WTC11 (cell line): ENCODE data around the gene ARHGAP25. TPM values are rescaled to one million over a fixed set of nuclear protein-coding genes. Genes with fewer than 3 reads are reported as not detected.
A peak's percentile ranks its signal among the peaks of the same experiment; 100 is the strongest.

ENCODE experiments used
- ATAC-seq: fragments of 200-7000 bp; cut with Tn5 transposase; 2 replicates; pipeline ENCODE4 v1.10.0; 2021; ENCODE audit warnings: mild to moderate bottlenecking, moderate library complexity
- CTCF ChIA-PET: fragments of 300-600 bp; sonication (Branson Sonifier 250); formaldehyde crosslinking; loops from one replicate; lab custom pipeline; 2021; ENCODE audit warnings: antibody characterized with exemption; lab: Charles Lee
- POLR2A ChIA-PET: fragments of 350-600 bp; sonication (Branson Sonifier 250); formaldehyde crosslinking; loops from one replicate; lab custom pipeline; 2021; ENCODE audit warnings: antibody characterized with exemption; lab: Charles Lee
- DNase-seq: peaks from one replicate; pipeline ENCODE4 v3.0.0; 2021; ENCODE audit warnings: low spot score
- H3K27ac Mint-ChIP-seq: 2 replicates; pipeline ENCODE4 v1.8.0; 2021; ENCODE audit warnings: mixed read lengths
- H3K27me3 Mint-ChIP-seq: 2 replicates; pipeline ENCODE4 v1.8.0; 2021; ENCODE audit warnings: low read depth, mild to moderate bottlenecking, moderate library complexity, mixed read lengths
- H3K36me3 Mint-ChIP-seq: 2 replicates; pipeline ENCODE4 v1.8.0; 2021; ENCODE audit warnings: mixed read lengths
- H3K4me1 Mint-ChIP-seq: 2 replicates; pipeline ENCODE4 v1.8.0; 2022; ENCODE audit warnings: mixed read lengths
- H3K4me3 Mint-ChIP-seq: 2 replicates; pipeline ENCODE4 v1.8.0; 2021; ENCODE audit warnings: mild to moderate bottlenecking, moderate library complexity, mixed read lengths
- H3K9me3 Mint-ChIP-seq: 2 replicates; pipeline ENCODE4 v1.8.0; 2021; ENCODE audit warnings: mixed read lengths
- ATF6 ChIP-seq: sonication (generic); formaldehyde crosslinking; IDR thresholded peaks from 2 replicates; pipeline ENCODE4 v1.8.1; 2023; ENCODE audit warnings: mild to moderate bottlenecking, missing genetic modification reagents
- CBFB ChIP-seq: sonication (generic); formaldehyde crosslinking; IDR thresholded peaks from 2 replicates; pipeline ENCODE4 v1.8.1; 2022; ENCODE audit warnings: mild to moderate bottlenecking, low read depth, missing genetic modification reagents
- E2F1 ChIP-seq: sonication (generic); formaldehyde crosslinking; IDR thresholded peaks from 2 replicates; pipeline ENCODE4 v1.8.0; 2022; ENCODE audit warnings: mild to moderate bottlenecking, missing genetic modification reagents
- EMX1 ChIP-seq: fragments of 250-450 bp; sonication (Bioruptor Pico); IDR thresholded peaks from 2 replicates; pipeline ENCODE4 v1.8.0; 2021; ENCODE audit warnings: mild to moderate bottlenecking
- ESRRA ChIP-seq: sonication (generic); formaldehyde crosslinking; IDR thresholded peaks from 2 replicates; pipeline ENCODE4 v1.8.1; 2022; ENCODE audit warnings: mild to moderate bottlenecking, missing genetic modification reagents, borderline replicate concordance
- FOXP4 ChIP-seq: sonication (generic); formaldehyde crosslinking; IDR thresholded peaks from 2 replicates; pipeline ENCODE4 v1.8.0; 2022; ENCODE audit warnings: mild to moderate bottlenecking, missing genetic modification reagents
- IRF2 ChIP-seq: sonication (generic); formaldehyde crosslinking; IDR thresholded peaks from 2 replicates; pipeline ENCODE4 v1.8.0; 2022; ENCODE audit warnings: low read depth, missing genetic modification reagents, borderline replicate concordance
- KAT7 ChIP-seq: sonication (generic); formaldehyde crosslinking; IDR thresholded peaks from 2 replicates; pipeline ENCODE4 v1.8.1; 2023; ENCODE audit warnings: missing genetic modification reagents, mild to moderate bottlenecking, borderline replicate concordance
- MXD4 ChIP-seq: fragments of 250-450 bp; sonication (Bioruptor Pico); IDR thresholded peaks from 2 replicates; pipeline ENCODE4 v1.8.0; 2021; ENCODE audit warnings: mild to moderate bottlenecking, moderate library complexity, borderline replicate concordance
- NFYB ChIP-seq: sonication (generic); formaldehyde crosslinking; conservative IDR thresholded peaks from 2 replicates; pipeline ENCODE4 v1.8.0; 2022; ENCODE audit warnings: low read depth, missing genetic modification reagents
- RORB ChIP-seq: fragments of 250-450 bp; sonication (Bioruptor Pico); IDR thresholded peaks from 2 replicates; pipeline ENCODE4 v1.9.0; 2021; ENCODE audit warnings: mild to moderate bottlenecking
- SOX15 ChIP-seq: fragments of 250-450 bp; sonication (Bioruptor Pico); IDR thresholded peaks from 2 replicates; pipeline ENCODE4 v1.9.0; 2021; ENCODE audit warnings: mild to moderate bottlenecking
- TEAD4 ChIP-seq: sonication (generic); formaldehyde crosslinking; IDR thresholded peaks from 2 replicates; pipeline ENCODE4 v1.8.0; 2022; ENCODE audit warnings: mild to moderate bottlenecking, missing genetic modification reagents
- ZNF121 ChIP-seq: sonication (generic); formaldehyde crosslinking; IDR thresholded peaks from 2 replicates; pipeline ENCODE4 v1.8.0; 2023; ENCODE audit warnings: missing genetic modification reagents
- ZNF219 ChIP-seq: sonication (generic); formaldehyde crosslinking; IDR thresholded peaks from 2 replicates; pipeline ENCODE4 v1.8.0; 2023; ENCODE audit warnings: missing genetic modification reagents, mild to moderate bottlenecking, borderline replicate concordance
- ZNF263 ChIP-seq: sonication (generic); formaldehyde crosslinking; IDR thresholded peaks from 2 replicates; pipeline ENCODE4 v1.8.1; 2022; ENCODE audit warnings: low read depth, mild to moderate bottlenecking, moderate library complexity, missing genetic modification reagents
- ZNF281 ChIP-seq: sonication (generic); formaldehyde crosslinking; IDR thresholded peaks from 2 replicates; pipeline ENCODE4 v1.8.0; 2023; ENCODE audit warnings: mild to moderate bottlenecking, missing genetic modification reagents
- ZNF317 ChIP-seq: sonication (generic); formaldehyde crosslinking; IDR thresholded peaks from 2 replicates; pipeline ENCODE4 v1.8.1; 2023; ENCODE audit warnings: low read depth, mild to moderate bottlenecking, moderate library complexity, missing genetic modification reagents, borderline replicate concordance
- ZNF671 ChIP-seq: fragments of 250-450 bp; sonication (Bioruptor Pico); IDR thresholded peaks from 2 replicates; pipeline ENCODE4 v1.8.0; 2021; ENCODE audit warnings: mild to moderate bottlenecking
- total RNA-seq: library from RNA; stranded (reverse); gene quantifications from 3 replicates; pipeline ENCODE4 v1.2.3, GENCODE V29; 2021
- TF ChIP-seq, protein P1 (sequence below): sonication (generic); formaldehyde crosslinking; IDR thresholded peaks from 2 replicates; pipeline ENCODE4 v1.8.1; 2023; ENCODE audit warnings: mild to moderate bottlenecking, missing genetic modification reagents
- TF ChIP-seq, protein P2 (sequence below): fragments of 250-450 bp; sonication (Bioruptor Pico); IDR thresholded peaks from 2 replicates; pipeline ENCODE4 v1.9.0; 2021; ENCODE audit warnings: mild to moderate bottlenecking
- TF ChIP-seq, protein P3 (sequence below): sonication (generic); formaldehyde crosslinking; IDR thresholded peaks from 2 replicates; pipeline ENCODE4 v1.8.0; 2023; ENCODE audit warnings: missing genetic modification reagents, mild to moderate bottlenecking, borderline replicate concordance

Gene ARHGAP25
- total RNA-seq, 1 experiment from 2014 or later: 2.9 TPM

GRCh38 chr2:68764041-68764805, 29.6 kb downstream of the ARHGAP25 start (continued):
- no peak for TF ChIP-seq RORB (CRISPR knock-in tag)
- TF ChIP-seq SOX15 (CRISPR knock-in tag): no peak
- no peak for TF ChIP-seq ZNF281
- TF ChIP-seq ZNF317 (CRISPR knock-in tag): no peak
- no peak for TF ChIP-seq ZNF219 (CRISPR knock-in tag)
- no peak for TF ChIP-seq TEAD4
- no peak for TF ChIP-seq CBFB
- no peak for TF ChIP-seq E2F1

DNA sequence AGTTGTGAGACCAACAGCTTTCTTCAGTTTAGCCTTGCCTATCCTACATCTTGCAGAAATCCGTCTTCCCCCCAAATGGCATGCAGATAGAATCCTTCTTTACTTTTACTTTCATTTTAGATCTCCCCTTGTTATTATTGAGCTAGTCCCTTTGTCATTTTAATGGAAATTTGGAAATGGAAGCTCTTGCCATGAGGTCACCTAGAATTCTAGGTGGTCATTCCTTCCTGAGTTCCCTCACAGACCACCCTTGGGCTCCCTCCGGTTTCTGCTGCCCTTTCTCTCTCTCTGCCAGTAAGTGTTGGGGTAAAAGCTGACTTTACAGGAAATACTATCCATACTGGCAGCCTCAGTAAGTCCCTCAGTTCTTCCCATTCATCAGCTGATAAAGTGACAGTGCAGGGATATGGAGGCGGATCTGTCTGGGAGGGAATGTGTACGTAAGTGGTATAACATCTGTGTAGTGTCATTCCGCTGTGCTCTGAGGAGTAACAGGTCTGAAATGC, 30.2 kb downstream of the ARHGAP25 start:
- ATAC-seq (no peak), DNase-seq (no peak)
- ChIA-PET CTCF (interaction anchor here (0.9 to 3.7 kb wide), 6 partner anchors 9 to 56 kb away, joined by 3 to 38 read pairs (median 4); no protein-coding TSS in a partner anchor), POLR2A (no interaction called here)
- Mint-ChIP-seq H3K27ac (peak overlapping the region; percentile 71), H3K36me3 (no peaks in the 10 kb centered on the region), H3K9me3 (no peaks in the 10 kb centered on the region), H3K4me3 (no peak overlapping the region), H3K4me1 (peaks cover 38% of the 10 kb centered on the region), H3K27me3 (no peaks in the 10 kb centered on the region)
- TF ChIP-seq, protein P1, sequence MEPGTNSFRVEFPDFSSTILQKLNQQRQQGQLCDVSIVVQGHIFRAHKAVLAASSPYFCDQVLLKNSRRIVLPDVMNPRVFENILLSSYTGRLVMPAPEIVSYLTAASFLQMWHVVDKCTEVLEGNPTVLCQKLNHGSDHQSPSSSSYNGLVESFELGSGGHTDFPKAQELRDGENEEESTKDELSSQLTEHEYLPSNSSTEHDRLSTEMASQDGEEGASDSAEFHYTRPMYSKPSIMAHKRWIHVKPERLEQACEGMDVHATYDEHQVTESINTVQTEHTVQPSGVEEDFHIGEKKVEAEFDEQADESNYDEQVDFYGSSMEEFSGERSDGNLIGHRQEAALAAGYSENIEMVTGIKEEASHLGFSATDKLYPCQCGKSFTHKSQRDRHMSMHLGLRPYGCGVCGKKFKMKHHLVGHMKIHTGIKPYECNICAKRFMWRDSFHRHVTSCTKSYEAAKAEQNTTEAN (CRISPR knock-in tag): no peak
- TF ChIP-seq ZNF671 (CRISPR knock-in tag) (no peak), ATF6 (CRISPR knock-in tag) (no peak), ZNF263 (CRISPR knock-in tag) (no peak), ZNF121 (CRISPR knock-in tag) (no peak), EMX1 (CRISPR knock-in tag) (no peak), IRF2 (no peak), FOXP4 (CRISPR knock-in tag) (no peak), ESRRA (CRISPR knock-in tag) (no peak), KAT7 (CRISPR knock-in tag) (no peak), SOX15 (CRISPR knock-in tag) (no peak), NFYB (CRISPR knock-in tag) (no peak), MXD4 (CRISPR knock-in tag) (no peak)
- TF ChIP-seq, protein P2, sequence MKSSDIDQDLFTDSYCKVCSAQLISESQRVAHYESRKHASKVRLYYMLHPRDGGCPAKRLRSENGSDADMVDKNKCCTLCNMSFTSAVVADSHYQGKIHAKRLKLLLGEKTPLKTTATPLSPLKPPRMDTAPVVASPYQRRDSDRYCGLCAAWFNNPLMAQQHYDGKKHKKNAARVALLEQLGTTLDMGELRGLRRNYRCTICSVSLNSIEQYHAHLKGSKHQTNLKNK (CRISPR knock-in tag): no peak
- TF ChIP-seq, protein P3, sequence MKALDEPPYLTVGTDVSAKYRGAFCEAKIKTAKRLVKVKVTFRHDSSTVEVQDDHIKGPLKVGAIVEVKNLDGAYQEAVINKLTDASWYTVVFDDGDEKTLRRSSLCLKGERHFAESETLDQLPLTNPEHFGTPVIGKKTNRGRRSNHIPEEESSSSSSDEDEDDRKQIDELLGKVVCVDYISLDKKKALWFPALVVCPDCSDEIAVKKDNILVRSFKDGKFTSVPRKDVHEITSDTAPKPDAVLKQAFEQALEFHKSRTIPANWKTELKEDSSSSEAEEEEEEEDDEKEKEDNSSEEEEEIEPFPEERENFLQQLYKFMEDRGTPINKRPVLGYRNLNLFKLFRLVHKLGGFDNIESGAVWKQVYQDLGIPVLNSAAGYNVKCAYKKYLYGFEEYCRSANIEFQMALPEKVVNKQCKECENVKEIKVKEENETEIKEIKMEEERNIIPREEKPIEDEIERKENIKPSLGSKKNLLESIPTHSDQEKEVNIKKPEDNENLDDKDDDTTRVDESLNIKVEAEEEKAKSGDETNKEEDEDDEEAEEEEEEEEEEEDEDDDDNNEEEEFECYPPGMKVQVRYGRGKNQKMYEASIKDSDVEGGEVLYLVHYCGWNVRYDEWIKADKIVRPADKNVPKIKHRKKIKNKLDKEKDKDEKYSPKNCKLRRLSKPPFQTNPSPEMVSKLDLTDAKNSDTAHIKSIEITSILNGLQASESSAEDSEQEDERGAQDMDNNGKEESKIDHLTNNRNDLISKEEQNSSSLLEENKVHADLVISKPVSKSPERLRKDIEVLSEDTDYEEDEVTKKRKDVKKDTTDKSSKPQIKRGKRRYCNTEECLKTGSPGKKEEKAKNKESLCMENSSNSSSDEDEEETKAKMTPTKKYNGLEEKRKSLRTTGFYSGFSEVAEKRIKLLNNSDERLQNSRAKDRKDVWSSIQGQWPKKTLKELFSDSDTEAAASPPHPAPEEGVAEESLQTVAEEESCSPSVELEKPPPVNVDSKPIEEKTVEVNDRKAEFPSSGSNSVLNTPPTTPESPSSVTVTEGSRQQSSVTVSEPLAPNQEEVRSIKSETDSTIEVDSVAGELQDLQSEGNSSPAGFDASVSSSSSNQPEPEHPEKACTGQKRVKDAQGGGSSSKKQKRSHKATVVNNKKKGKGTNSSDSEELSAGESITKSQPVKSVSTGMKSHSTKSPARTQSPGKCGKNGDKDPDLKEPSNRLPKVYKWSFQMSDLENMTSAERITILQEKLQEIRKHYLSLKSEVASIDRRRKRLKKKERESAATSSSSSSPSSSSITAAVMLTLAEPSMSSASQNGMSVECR (CRISPR knock-in tag): no peak
